HK-2 (cell line): ENCODE measurements around the gene TRIM40.

ENCODE experiments used
- DNase-seq: peaks from one replicate; pipeline ENCODE4 v3.0.0-alpha.2; 2018; ENCODE audit not compliant: unreplicated experiment

The TRIM40 gene, protein sequence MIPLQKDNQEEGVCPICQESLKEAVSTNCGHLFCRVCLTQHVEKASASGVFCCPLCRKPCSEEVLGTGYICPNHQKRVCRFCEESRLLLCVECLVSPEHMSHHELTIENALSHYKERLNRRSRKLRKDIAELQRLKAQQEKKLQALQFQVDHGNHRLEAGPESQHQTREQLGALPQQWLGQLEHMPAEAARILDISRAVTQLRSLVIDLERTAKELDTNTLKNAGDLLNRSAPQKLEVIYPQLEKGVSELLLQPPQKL

DNA sequence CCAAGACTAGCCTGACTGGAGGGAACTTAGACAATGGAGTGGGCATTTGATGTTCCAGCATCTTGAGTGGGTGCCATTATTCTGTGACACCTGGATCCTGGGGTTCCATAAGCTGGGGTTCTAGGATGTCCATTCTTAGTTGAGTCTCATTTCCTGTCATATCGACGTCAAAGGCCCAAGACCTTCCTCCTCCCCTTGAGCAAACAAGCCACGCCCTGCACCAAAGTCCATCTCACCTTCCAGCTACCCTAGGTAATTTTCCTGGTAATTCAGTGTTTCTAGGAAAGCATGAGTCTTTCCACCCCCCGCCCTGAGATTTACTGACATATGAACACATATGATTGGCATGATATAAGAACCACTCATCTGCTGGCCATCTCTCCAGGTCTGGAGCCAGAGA lies at the start of gene TRIM40:
TRIM40 (plus strand) TSS at position 384 of the 400 bp plus-strand sequence. CDS start 897 bp downstream, outside the sequence.
- DNase-seq: no peak

DNA sequence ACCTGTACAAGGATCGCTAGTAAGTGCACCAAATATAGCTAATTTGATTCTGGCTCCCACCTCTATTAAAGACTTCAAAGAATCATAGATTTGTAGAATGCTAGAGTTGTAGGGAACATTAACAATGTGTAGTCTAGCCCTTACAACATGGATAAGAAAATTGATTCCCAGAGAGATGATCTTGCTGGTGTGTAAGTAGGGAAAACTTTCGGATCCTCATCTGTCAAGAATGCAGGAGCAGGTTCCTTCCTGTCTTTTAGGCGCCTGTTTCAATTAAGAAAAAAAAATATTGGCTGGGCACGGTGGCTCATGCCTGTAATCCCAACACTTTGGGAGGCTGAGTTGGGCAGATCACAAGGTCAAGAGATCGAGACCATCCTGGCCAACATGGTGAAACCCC lies 48.1 kb upstream of the TRIM40 start:
- no peak for DNase-seq

DNA sequence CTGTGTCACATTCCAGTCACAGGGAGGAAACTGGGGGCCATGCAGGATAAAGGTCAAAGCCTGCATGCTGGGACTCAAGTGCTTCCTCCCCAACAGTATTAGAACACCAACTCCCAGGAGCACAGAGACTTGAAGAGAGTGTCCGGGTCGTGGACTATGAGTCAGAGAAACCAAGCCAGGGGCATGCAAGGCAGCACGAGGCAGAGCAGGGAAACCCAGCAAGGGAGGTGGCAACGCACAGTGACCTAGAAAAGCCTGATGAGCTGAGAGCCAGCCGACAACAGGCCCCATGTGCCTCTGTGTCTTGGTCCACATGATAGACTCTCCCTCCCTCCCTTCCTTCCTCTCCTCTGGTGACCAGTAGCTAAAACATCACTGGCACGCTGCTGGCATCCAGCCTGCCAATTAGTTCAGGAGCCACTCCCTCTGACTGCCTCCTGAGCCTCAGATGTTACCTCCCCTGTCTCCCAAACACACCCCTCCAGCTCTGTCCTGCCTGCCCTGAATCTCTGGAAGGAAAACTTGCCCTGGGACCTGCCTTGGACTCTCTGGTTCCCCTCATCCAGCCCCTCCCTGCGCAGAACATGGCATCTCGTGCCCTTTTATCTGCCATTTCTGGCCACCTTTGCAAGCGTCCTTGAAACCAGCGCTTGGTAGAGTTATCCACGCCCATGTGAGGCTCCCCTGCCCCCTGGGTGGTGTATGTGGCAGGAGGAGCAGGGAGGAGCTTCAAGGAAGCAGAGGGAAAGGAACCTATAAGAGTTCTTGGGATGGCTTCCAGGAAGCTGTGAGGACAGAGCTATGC lies 44.2 kb upstream of the TRIM40 start:
- peak; percentile 52 for DNase-seq

DNA sequence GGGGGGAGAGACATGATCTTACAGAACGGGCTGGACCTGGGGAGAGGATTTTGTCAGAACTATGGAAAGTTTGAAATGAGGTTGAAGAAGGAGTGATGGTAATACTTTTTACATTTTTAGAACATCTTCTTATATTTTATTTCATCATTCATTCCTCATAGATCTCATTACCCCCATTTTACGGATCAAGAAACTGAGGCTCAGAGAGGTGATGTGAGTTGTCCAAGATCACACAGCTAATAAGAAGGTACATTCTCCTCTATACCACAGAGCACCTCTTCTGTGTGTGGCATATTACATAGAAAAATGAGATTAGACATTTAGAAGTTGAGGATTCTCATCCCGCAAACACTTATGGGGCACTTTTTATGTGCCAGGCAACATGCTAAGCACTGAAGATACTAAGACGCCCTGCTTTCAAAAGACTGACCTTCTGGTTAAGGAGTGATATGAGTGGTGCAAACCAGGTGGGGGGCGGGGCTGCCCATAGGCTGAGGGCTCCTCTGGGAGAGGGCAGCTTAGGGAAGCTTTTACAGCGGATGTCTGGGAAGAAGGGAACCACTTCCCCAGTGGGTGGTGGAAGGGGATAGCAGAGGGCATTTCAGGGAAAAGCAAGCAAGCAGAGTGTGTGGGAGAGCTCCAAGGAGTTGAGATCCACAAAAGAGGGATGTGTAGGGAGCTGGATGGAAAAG lies 42.9 kb upstream of the TRIM40 start:
- DNase-seq: no peak

DNA sequence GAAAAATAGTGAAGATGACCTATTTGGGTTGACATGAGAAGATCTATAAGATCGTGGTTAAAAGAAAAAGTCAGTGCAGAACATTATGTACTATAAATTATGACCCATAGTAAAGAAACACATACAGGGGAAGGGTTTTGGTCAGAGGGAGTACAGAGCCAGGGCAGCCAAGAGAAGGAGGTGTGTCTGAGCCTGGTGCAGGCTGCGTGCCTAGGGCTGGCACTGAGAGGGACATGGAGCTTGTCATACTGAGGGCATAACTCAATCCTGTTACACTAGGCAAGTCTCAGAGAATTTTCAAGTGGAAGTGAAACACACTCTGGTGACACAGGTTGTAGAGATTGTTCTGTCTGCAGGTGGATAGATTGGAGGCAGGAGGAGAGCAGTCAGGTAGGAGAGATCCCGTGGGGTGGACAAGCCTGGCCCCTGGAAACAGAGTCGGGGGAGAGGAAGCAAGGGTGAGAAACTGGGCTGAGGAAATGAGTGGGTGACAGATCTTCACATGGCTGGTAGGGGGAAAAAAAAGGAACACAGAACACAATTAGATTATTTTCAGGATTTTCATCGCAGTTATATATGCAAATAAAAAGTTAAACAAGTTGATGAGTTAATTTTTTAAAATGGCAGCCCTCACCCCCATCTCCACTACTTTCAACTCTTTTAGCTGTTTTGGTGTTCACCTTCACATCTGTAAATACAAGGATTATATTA lies 41.8 kb upstream of the TRIM40 start:
- DNase-seq: no peak

DNA sequence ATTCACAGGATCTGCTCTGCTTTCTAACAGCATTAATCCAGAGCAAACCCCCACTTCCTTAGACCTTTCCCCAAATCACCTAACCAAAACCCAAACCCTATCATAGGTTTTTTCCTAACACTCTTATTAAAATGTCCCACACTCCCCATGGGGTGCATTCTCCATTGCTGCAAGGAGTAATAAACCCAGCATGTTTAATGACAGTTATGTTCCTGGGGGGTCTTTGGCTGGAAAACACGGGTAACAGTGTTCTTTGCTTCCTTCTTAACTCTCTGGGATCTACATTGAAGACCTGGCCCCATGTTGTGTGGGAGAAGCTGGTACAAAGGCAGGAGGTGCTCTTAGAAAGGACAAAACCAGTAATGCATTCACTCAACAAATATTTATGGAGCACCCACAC lies 39.1 kb upstream of the TRIM40 start:
- DNase-seq: no peak

DNA sequence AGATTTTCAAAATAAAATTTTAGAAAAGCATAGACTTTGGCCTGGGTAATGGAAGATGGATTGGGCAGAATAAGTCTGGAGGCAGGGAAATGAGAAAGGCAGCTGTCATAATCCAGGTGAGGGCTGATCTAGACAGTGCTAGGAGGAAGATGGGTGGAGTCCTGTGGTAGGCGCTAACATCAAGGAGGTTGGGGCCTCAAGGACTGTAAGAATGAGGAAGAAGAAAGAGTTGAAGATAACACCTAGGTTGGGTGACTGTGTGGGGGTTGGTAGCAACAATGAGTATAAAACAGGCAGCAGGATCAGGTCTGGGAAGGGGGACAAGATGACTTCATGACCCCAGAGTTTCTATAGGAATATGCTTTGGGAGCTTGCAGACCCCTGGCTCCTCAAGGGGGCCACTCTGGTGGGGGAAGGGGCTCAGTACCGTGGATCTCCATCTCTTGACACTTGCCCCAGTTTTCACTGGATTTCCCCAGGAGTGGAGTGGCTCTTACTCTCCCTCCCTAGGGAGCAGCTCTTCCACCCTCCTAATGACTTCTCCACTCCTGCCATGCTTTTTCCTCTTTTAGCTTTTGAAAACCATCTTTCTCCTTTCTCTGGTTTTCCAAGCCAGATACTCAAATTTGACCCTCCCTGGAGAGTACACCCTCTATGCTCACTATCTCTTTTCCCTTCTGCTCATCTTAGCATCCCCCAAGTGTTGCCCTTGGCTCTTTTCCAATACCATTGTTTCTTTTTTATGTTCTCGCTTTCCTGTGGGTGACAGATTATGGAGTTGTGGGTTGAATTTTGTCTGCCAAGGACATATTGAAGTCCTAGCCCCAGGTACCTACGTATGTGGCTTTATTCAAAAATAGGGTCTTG lies 37.8 kb upstream of the TRIM40 start:
- DNase-seq: no peak

DNA sequence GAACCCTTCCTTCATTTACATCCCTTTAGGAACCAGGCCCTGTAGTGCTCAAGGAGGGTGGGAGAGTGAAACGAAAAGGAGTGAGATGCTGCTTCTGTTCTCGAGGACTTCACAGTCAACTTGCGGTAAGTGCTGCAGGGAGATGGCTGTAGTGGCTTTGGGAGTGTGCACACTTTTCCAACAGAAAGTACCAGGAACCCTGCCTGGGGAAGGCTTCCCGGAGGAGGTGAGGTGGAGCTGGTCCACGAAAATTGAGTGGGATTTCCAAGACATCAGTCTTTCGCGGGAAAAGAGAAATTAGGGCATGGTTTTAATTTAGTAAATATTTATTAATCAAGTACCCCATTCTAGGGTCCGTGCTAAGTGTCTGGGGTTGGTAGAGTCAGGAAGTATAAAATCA lies 35.8 kb upstream of the TRIM40 start:
- no peak for DNase-seq

DNA sequence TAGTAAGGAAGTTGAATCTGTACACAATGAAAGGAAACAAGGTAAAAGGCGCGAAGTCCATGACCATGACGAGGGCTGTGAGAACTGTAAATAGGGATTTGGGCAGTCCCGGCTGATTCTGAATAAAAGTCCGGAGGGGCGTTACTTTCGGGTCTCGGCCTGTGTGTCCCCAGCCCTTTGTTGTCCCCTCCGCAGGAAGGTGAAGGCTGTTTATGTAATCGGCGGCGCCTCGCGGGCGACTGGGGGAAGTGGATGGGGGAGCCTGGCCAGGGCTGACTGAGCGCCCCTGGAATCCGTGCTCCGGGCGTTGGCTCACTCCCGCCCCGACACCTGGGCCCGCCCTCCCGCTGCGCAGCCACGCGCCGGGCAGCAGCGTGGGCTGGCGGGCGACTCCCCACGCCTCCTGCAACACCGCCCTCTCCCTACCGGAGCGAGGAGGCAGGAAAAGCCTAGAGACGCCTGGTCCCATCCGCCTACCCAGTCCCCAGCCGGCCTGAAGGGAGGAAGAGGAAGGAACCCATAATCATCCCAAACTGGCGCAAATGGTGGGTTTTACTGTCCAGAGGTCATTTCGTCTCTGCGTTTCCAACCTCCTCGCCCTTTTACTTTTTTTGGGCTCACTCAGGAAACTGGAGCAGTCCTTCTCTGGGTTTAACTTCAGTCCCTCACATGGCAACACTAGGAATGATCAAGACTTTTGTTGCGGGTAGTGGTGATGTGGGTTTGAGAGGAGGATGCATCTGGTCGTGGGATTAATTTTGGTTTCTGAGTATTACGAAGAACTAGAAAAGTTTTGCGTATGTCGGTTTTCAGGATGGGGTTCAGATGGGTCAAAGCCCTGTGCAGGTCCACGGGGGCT lies 35.1 kb upstream of the TRIM40 start:
- peak; percentile 32 for DNase-seq

DNA sequence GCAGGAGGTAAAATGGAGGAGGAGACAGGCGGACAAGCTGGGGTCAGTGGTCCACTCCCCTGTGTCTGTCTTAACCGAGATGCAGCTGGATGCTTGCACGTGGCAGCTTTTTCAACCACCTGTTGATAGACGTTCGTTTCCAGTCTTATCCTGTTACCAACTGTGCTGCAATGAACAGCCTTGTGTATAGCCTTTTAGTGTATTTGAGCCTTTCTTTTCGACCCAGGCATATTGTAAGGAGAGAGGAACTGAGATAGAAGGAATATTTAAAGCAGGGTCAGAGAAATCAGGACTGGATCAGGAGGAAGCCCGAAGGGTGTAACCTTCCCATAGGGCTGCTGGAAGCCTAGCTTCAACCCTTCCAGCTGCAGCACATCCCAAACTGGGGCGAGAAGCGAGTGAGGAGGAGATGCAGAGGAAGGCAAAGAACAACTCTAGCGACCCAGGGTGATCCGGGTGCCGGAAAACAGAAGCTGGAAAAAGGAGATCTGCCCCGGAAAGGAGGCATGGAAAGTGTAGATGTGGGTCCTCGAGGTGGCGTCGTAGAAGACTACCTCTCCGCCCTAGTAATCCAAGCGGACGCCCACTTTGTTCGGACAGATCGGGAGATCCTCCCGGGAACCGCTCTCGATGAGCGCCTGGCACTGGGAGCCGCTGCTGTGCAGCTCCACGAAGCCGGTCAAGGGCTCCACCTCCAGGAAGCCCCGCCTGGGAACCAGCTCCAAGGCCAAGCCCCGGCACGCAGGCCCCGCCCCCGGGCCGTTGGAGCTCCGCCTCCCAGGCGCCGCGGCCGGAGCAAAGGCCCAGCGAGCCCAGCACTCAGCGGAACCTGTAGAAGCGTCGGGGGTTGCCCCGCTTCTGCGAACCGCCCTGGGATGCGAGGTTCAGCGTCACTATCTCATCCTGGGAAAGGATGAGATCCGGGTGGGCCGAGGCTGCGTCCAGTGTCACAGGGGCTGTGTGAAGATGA lies 34.2 kb upstream of the TRIM40 start:
- peak; percentile 89 for DNase-seq

DNA sequence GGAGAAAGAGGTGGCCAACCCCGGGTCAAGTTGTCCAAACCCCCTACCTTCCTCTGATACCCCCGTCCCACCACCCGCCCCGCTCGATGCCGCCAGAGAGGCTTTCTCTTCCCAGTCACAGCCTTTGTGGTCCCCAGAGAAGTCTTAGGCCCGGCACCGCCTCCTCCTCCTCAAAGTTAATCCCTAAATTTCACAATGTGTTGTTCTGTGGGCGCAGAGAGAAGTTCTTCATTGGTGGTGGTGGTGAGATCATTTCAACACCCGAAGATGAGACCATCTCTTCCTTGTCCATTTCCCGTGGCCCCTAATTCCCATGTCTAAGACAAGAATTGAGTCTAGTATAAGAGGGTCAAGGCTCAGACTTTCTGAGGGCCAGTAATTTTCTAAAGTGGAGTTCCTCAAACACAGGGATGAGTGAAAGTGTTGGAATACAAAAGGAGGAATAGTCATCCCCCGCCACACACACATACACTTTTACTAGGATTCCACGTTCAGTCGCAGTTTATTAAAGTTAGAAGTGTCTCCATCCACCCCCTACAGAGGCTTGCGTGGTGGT lies 33.4 kb upstream of the TRIM40 start:
- no peak for DNase-seq

DNA sequence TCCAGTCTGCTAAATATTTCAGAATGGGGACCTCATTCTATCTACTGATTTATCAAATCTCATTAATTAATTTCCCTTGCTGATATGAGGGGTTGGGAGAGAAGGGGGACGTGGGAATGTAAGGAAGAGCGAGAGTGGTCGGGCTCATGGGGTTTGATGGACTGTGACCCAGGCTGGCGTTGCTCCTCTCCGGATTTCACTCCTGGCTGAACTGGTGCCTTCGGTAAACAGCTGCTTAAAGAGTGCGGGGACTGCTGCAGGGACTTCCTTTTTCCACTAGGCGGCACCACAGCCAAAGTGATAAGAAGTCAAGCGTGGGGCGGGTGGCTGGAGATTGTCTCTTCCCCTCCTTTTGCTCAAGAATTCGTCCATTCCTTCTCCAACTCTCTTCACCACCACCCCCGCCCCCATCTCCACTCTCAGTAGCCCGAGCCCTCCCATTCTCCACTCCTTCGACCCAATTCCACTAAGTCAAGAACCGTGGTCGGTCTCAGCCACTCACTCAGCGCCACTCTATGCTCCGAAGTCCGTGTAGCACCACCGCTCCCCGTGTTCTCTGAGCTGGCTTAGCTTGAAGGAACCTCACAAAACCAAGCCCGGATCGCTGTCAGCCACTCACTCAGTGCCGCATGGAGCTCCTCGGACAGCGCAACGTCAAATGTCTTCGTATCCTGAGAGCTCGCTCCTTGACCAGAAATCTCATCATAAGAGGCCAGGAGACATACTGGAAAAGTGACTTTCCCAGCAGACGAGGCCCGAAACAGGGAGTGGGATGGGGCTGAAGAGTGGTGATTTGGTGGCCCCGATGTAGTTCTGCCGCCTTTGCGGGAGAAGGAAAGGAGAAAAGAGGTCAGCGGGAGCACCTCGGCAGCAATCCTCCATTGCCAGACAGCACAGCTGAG lies 32.7 kb upstream of the TRIM40 start:
- peak; percentile 84 for DNase-seq

DNA sequence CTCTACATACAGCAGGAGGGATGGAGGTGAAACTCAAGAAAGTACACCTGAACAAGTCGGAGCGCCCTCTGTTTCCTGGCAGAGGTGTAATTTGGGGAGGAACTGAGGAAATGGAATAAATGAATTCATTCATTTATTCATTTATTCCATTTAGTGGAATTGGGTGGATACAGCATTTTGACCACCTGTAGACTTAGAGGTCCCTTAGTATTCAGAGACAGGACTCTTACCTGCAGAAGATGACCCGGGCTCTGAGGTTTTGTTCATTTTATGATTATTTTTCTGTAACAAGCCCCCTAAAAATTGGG lies 32.1 kb upstream of the TRIM40 start:
- no peak for DNase-seq

DNA sequence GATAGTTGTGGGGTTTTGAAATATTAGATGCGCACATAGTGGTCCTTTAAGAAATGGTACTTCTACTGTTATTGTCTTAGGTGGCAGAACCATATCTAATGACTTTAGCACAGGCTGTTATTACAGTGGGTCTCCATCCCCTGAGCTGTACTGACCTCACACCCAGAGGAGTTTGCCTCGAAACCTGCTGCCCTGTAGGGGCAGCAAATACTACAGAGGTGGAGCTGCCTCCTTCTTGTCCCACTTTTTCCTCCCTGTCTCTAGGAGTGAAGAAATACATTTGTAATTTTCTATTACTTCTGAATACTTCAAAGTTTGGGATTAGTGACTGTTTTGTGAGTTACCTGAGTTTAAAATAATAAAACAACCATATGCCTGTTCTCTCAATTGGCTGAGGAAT lies 31.3 kb upstream of the TRIM40 start:
- DNase-seq: no peak

DNA sequence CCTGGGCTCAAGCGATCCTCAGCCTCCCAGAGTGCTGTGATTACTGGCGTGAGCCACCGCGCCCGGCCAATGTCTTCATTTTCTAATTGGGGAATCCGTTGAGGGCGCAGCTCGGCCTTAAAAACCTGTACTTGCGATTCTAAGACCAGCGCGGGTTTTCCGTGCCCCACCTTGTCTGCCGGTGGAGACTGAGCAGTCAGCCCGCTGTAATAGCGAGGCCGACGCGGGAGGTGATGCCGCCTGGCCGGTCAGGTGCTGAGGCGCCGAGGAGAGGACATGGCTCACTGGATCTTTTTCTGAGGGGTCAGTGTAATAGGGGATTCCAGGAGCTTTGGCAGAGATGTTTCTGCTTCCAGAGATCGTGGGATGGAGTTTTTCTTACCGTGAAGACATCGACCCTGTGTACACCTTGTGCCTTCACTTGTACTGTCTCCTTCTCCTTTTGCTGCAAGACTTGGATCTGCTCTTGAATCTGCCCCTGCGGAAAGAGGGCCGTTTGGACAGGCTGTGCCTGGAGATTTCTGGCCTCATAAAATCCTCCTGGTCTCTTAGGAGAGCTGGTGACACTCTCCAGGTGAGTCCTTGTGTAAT lies 24.6 kb upstream of the TRIM40 start:
- DNase-seq: no peak

DNA sequence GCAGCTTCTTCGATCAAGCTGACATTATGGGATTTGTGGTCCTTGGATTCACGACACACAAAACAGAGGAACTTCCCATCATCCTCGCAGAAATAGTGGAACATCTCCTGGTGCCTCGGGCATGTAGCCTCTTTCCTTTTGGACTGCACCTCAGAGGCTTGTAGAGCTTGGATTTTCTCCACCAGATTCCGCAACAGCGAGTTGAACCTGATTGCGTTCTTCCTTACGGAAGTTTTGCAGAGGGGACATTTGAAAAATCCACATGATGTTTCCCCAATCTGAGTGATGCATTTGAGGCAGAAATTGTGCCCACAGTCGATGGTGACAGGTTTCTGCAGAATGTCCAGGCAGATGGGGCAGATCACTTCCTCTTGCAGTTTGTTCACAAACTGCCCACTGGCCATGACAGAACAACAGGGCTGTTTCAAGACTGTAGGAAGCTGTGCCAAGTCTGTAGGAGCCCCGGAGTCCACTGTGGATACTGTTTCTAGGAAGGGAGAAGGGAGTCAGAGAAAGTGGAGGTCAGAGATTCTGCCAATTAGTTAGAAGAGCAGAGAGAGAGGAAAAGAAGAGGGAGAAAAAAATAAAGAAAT lies 23.4 kb upstream of the TRIM40 start:
- DNase-seq: no peak
